D721Med (cell line): ENCODE measurements around the gene LY6G5C.

Source experiments
- DNase-seq: peaks from one replicate; pipeline ENCODE4 v3.0.0; 2011; ENCODE audit warnings: low spot score; ENCODE audit not compliant: insufficient read length
- FAIRE-seq: peaks from 2 replicates; lab custom pipeline; 2011; peaks lifted over from hg19 to GRCh38; lab: Jason Lieb, UNC
- TF ChIP-seq, protein P1 (sequence below): IDR thresholded peaks from 2 replicates; pipeline ENCODE4 v1.5.1; 2012; ENCODE audit warnings: mild to moderate bottlenecking, control low read depth; ENCODE audit not compliant: insufficient read depth; ENCODE audit errors: missing control alignments

LY6G5C gene

DNA sequence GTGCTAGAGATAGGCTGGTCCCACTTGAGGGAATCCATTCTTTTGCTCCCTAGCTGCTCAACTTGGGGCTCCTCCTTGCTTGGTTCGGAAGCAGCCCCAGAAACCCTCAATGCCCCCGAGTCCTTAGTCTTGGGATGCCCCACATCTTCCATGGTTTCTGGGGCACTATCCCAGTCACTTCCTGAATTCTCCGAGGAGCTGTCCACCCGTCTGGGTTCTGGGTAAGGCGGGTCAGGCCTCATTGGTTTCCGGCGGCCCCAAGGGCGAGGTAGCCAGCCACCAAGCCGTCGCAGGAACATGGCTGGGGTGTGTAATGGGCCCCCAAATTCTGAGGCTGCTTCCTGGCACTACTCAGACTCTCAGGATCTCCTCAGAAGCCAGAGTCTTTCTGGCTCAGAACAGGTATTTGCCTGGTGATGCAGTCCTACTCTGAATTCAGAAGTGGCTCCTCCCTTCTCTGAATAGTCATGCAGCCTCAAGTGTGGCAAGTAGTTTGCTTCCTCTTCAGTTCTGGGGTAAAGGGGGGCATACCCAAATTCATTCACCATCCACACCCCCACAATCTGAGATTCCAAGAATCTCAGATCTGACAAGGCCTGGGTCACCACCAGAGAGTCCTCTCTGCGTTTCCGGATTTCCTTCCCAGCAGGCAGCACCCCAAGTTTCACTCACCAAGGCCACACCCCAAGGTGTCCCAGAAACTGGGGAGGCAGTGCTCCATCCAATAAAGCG is 21.1 kb downstream of the LY6G5C start:
- FAIRE-seq (no peak), DNase-seq (no peak)
- TF ChIP-seq, protein P1, sequence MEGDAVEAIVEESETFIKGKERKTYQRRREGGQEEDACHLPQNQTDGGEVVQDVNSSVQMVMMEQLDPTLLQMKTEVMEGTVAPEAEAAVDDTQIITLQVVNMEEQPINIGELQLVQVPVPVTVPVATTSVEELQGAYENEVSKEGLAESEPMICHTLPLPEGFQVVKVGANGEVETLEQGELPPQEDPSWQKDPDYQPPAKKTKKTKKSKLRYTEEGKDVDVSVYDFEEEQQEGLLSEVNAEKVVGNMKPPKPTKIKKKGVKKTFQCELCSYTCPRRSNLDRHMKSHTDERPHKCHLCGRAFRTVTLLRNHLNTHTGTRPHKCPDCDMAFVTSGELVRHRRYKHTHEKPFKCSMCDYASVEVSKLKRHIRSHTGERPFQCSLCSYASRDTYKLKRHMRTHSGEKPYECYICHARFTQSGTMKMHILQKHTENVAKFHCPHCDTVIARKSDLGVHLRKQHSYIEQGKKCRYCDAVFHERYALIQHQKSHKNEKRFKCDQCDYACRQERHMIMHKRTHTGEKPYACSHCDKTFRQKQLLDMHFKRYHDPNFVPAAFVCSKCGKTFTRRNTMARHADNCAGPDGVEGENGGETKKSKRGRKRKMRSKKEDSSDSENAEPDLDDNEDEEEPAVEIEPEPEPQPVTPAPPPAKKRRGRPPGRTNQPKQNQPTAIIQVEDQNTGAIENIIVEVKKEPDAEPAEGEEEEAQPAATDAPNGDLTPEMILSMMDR, result no peak

DNA sequence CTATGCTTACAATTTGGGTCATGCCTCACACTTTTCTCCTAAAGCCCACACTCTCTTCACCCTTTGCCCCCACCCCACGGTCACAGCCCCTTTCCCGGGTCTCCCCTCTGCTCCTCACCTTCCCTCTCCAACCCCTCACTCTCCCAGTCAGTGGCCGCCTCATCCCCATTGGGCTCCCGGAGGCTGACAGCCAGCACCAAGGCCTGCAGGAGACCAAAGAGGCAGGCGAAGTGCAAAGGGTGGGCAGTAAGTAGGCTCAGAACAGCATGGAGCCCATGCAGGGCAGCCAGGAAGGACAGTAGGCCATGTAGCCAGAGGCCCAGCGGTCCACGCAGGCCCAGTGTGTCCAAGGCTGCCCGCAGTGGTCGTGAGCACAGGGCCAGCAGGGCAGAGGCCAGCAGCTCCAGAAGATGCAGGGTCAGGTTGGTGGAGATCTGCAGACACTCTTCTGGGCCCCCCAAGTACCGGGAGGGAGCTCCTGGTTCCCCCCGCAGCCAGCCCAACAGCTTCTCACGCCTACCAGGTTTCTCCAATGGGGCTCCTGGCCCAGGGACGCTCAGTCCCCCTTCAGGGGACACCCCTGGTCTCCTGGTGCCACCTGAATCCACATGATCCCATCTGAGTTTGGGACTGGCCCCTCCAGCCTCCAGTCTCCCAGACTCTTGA is 21.8 kb downstream of the LY6G5C start:
- FAIRE-seq (no peak), DNase-seq (no peak)
- TF ChIP-seq, protein P1, result no peak

DNA sequence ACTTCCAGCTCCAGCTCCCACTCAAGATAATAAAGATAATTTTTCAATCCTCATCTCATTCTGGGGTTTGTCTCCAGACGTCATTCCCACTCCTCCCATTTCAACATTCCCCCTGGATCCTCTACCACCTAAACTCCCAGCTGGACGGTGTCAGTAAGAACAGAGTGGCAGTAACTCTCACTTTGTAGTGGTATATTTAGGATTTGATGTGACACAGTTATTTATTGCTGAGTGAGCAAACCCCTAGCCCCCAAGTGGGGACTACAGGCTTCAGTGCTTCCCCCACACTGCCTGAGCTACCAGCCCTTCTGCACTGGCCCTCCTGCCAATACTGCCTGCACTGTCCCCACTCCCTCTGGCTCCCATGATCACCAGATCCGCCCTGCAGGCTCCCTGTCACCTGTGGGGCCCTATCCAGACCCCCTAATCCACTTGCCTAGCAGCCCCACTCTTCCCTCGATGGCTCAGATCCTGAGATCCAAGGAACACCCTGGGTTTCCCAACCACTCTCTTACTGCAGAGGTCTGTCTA is 22.6 kb downstream of the LY6G5C start:
- DNase-seq (no peak), FAIRE-seq (no peak)
- TF ChIP-seq, protein P1, result no peak

DNA sequence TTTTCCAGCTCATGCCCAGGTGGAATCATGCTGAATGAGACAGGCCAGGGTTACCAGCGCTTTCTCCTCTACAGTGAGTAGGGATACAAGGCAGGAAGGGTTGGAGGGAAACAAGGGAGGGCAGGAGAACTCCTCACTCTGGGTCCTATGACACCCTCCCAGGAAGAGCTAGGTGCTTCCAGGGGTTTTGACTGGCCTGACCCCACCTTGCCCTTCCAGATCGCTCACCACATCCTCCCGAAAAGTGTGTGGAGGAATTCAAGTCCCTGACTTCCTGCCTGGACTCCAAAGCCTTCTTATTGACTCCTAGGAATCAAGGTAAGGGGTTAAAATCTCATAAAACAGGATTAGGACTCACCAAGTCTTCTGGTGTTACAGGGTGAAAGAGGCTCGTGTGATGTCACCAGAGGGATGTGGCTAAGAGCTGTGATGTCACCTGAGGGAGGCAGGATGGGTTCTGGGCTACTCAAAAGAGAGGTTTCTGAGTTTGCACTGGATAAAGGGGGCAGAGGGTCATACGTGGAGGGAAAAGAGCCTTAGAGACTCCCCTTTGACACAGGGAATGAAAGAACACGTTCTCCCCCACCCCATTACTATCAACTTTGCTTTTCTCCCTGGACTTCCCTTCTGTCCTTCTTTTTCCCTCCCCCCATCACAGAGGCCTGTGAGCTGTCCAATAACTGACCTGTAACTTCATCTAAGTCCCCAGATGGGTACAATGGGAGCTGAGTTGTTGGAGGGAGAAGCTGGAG is 23.3 kb downstream of the LY6G5C start:
- DNase-seq, result no peak
- TF ChIP-seq, protein P1, result no peak
- no peak for FAIRE-seq

DNA sequence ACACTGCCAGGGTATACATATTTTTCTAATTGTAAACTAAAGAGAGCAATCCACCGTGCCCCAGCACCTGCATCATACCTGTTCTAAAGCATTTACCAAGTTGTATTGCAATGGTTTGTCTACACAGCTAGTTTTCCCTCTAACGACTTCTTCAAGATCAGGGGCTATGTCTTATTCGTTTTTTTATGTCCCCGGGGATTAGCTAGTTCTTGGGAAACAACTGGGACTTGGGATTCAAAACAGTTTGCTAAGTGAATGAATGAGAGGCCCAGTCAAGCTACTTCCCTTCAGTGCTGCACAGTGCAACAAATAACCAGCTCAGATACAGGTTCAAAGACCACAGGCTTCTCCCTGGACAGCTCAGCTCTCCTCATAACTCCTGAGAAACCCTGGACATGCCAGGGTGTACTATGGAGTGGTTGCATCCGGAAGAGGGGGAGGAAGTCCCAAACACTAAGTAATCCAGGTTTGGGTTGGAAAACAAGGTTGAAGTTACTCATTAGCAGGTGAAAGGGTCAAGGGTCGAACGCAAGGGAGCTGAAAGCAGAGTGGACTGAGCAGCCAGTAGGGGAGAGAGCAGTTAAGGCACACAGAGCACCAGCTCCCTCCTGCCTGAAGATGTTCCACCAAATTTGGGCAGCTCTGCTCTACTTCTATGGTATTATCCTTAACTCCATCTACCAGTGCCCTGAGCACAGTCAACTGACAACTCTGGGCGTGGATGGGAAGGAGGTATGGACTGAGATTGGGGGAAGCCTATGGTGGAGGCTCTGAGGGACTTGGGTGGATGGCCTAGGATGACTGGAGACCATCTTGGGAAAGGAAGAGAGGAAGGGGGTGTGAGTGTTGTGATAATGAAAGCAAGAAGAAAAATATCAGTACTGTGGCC is 25.3 kb downstream of the LY6G5C start, which contains the start of gene APOM:
Gene APOM (plus strand): TSS at position 546 of the 889 bp plus-strand sequence. CDS start 73 bp downstream, at position 619.
- no peak for FAIRE-seq
- TF ChIP-seq, protein P1, result no peak
- no peak for DNase-seq
